CD4-positive, alpha-beta T cell treated with Interferon gamma for 1 hour (primary cell): Measurements from ENCODE around the gene EIF3F.
A peak's percentile ranks its signal among the peaks of the same experiment; 100 is the strongest.

ENCODE experiments used
- DNase-seq: peaks from one replicate; pipeline ENCODE4 v3.0.0-alpha.2; 2020

The EIF3F gene

GRCh38 chr11:7994581-7995278 is 7.6 kb downstream of the EIF3F start:
- no peak for DNase-seq

GRCh38 chr11:7999795-8000194 is 12.7 kb downstream of the EIF3F start:
- no peak for DNase-seq

GRCh38 chr11:8000390-8000789 is 13.3 kb downstream of the EIF3F start:
- DNase-seq: no peak

GRCh38 chr11:8002676-8003075 is 15.5 kb downstream of the EIF3F start:
- DNase-seq: no peak

GRCh38 chr11:8003187-8003586 is 16.1 kb downstream of the EIF3F start:
- no peak for DNase-seq

GRCh38 chr11:8004008-8004407 is 16.9 kb downstream of the EIF3F start:
- no peak for DNase-seq

- no peak for DNase-seq
These were observed 18.4 kb downstream of the EIF3F start for GRCh38 chr11:8005556-8005955.

- DNase-seq: peak; percentile 27
These were observed 19.3 kb downstream of the EIF3F start for GRCh38 chr11:8006349-8006977.

GRCh38 chr11:8008212-8008611 is 21.1 kb downstream of the EIF3F start:
- DNase-seq: no peak

- no peak for DNase-seq
These were observed 22.7 kb downstream of the EIF3F start for GRCh38 chr11:8009856-8010255.

GRCh38 chr11:8011371-8011770 is 24.2 kb downstream of the EIF3F start:
- no peak for DNase-seq

GRCh38 chr11:8011981-8012444 is 24.9 kb downstream of the EIF3F start:
- no peak for DNase-seq

- no peak for DNase-seq
These were observed 26.7 kb downstream of the EIF3F start for GRCh38 chr11:8013833-8014232.

GRCh38 chr11:8015753-8016239 is 28.7 kb downstream of the EIF3F start:
- DNase-seq: no peak

- DNase-seq: no peak
These were observed 29.3 kb downstream of the EIF3F start for GRCh38 chr11:8016440-8016839.

- no peak for DNase-seq
These were observed 29.9 kb downstream of the EIF3F start for GRCh38 chr11:8017071-8017470.

GRCh38 chr11:8017894-8018483 is 30.9 kb downstream of the EIF3F start:
- DNase-seq: no peak

GRCh38 chr11:8018484-8019313 is 31.6 kb downstream of the EIF3F start:
- DNase-seq: peak; percentile 88

- DNase-seq: no peak
These were observed 32.4 kb downstream of the EIF3F start for GRCh38 chr11:8019314-8020243.

- DNase-seq: no peak
These were observed 33.1 kb downstream of the EIF3F start for GRCh38 chr11:8020244-8020597.

GRCh38 chr11:8021920-8022319 is 34.8 kb downstream of the EIF3F start:
- DNase-seq: no peak

GRCh38 chr11:8022876-8023275 is 35.7 kb downstream of the EIF3F start:
- no peak for DNase-seq
